Vagina (tissue), 2 donors: ENCODE results near the gene SSTR5.

Experiments
- CTCF ChIP-seq, 3 experiments: fragments of 450-650 bp in 2 of 3; fragments of 200-600 bp in 1 of 3; sonication (generic) in 1 of 3; IDR thresholded peaks; one replicate each; pipeline ENCODE4 v1.5.1; 2017 to 2019; ENCODE audit warnings: antibody characterized with exemption in 3 of 3, mild to moderate bottlenecking in 2 of 3, moderate library complexity in 2 of 3
- POLR2A ChIP-seq, 2 donors: fragments of 450-650 bp; IDR thresholded peaks; one replicate each; pipeline ENCODE4 v1.6.1; 2017; ENCODE audit warnings: antibody characterized with exemption in 2 of 2, mild to moderate bottlenecking in 2 of 2, moderate library complexity in 2 of 2
- POLR2AphosphoS5 ChIP-seq, 2 donors: sonication (generic); formaldehyde crosslinking; IDR thresholded peaks; one replicate each; pipeline ENCODE4 v1.9.0; 2017; ENCODE audit warnings: antibody characterized with exemption in 2 of 2, mild to moderate bottlenecking in 2 of 2, low read depth in 1 of 2; ENCODE audit not compliant: insufficient read depth in 1 of 2

- TF ChIP-seq CTCF (IDR thresholded peaks at IDR 0.05) (no peak), POLR2A (IDR thresholded peaks at IDR 0.05) (no peak), POLR2AphosphoS5 (IDR thresholded peaks at IDR 0.05; ENCODE audit: insufficient read depth in 1 of 2, low read depth in 1 of 2) (no peak)
Measured at GRCh38 chr16:1060416-1061340, 11.9 kb upstream of the SSTR5 start.
